ENCODE results near the gene SORL1-AS1.
"Not testable (repeated sequence)": the region's sequence is repeated elsewhere in the genome, so short reads cannot be mapped to it uniquely, and the experiment has no call there.

The SORL1-AS1 gene

GRCh38 chr11:121485216-121485615 is 32.4 kb upstream of the SORL1-AS1 start:
- H3K9me3 ChIP-seq (ENCODE audit: severe bottlenecking) = no peaks in the 10 kb centered on the region
- TF ChIP-seq CTCF (IDR thresholded peaks at IDR 0.05; ENCODE audit: low read depth, low read length) = no peak
- no peak overlapping the region for H3K27ac ChIP-seq
- no peak overlapping the region for H3K4me3 ChIP-seq (ENCODE audit: low read depth, low read length)
- H3K36me3 ChIP-seq = no peaks in the 10 kb centered on the region
- DNase-seq = no peak
- H3K27me3 ChIP-seq (ENCODE audit: insufficient read depth, low read depth, severe bottlenecking) = no peaks in the 10 kb centered on the region

- Histone ChIP-seq H3K27me3 (ENCODE audit: insufficient read depth, low read depth, severe bottlenecking) (no peaks in the 10 kb centered on the region), H3K36me3 (no peaks in the 10 kb centered on the region), H3K27ac (no peak overlapping the region), H3K9me3 (ENCODE audit: severe bottlenecking) (no peaks in the 10 kb centered on the region), H3K4me3 (ENCODE audit: low read depth, low read length) (no peak overlapping the region)
- DNase-seq = no peak
- no peak for TF ChIP-seq CTCF (IDR thresholded peaks at IDR 0.05; ENCODE audit: low read depth, low read length)
Measured at GRCh38 chr11:121483805-121484480, 31.2 kb upstream of the SORL1-AS1 start.

GRCh38 chr11:121482231-121483129 is 29.7 kb upstream of the SORL1-AS1 start:
- TF ChIP-seq CTCF (IDR thresholded peaks at IDR 0.05; ENCODE audit: low read depth, low read length) = no peak

DNA sequence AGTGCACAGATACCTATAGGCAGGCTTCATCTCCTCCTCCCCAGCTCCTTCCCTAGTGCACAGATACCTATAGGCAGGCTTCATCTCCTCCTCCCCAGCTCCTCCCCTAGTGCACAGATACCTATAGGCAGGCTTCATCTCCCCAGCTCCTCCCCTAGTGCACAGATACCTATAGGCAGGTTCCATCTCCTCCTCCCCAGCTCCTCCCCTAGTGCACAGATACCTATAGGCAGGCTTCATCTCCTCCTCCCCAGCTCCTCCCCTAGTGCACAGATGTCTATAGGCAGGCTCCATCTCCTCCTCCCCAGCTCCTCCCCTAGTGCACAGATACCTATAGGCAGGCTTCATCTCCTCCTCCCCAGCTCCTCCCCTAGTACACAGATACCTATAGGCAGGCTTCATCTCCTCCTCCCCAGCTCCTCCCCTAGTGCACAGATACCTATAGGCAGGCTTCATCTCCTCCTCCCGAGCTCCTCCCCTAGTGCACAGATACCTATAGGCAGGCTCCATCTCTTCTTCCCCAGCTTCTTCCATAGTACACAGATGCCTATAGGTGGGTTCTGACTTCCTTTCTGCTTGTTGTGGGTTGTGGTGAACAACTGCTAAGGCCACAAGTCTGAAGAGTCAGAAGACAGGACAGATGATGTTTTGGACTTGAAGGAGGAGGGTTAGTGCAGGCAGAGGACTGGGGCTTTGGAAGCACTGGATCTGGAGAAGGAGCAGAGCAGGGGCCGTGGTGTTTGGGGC is 28.9 kb upstream of the SORL1-AS1 start:
- not testable (repeated sequence) for H3K4me3 ChIP-seq (ENCODE audit: low read depth, low read length); H3K9me3 ChIP-seq (ENCODE audit: severe bottlenecking); H3K36me3 ChIP-seq; H3K27ac ChIP-seq; H3K27me3 ChIP-seq (ENCODE audit: insufficient read depth, low read depth, severe bottlenecking); DNase-seq

More at GRCh38 chr11:121482231-121483129, 29.7 kb upstream of the SORL1-AS1 start:
- H3K27me3 ChIP-seq (ENCODE audit: insufficient read depth, low read depth, severe bottlenecking) = no peaks in the 10 kb centered on the region
- H3K9me3 ChIP-seq (ENCODE audit: severe bottlenecking) = no peaks in the 10 kb centered on the region
- no peak overlapping the region for H3K27ac ChIP-seq
- no peak for DNase-seq
- H3K36me3 ChIP-seq = no peaks in the 10 kb centered on the region
- no peak overlapping the region for H3K4me3 ChIP-seq (ENCODE audit: low read depth, low read length)

DNA sequence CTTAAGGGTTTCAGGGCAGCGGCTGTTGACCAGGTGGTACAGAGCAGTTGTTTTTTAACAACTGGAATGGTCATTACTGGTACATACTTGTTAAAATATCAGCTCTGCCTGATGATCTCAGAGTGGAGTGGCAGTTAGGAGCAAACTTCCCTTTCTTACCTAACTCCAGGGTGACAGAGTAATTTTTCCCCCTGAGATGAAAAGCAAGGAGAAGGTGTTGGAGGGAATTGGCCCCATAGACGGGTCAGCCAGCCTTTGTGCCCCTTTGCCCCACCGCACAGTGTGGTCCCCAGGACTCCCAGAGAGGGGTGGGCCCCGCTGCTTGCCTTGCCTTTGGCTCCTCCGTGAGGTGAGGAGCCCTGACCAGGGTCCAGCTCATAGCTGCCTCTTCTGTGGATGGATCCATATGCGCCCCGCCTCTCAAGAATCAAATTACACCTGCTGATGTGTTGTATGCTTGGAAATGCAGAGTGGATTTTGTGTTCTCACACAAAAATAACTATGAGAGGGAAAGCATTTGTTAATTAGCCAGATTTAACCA is 27.0 kb upstream of the SORL1-AS1 start:
- Histone ChIP-seq H3K27me3 (ENCODE audit: insufficient read depth, low read depth, severe bottlenecking) (no peaks in the 10 kb centered on the region), H3K36me3 (no peaks in the 10 kb centered on the region), H3K4me3 (ENCODE audit: low read depth, low read length) (no peak overlapping the region), H3K9me3 (ENCODE audit: severe bottlenecking) (no peaks in the 10 kb centered on the region), H3K27ac (no peak overlapping the region)
- DNase-seq = no peak
- TF ChIP-seq CTCF (IDR thresholded peaks at IDR 0.05; ENCODE audit: low read depth, low read length) = no peak

Measured in WERI-Rb-1 (cell line).